ENCODE results near the gene GATB. TPM values are rescaled to one million over a fixed set of nuclear protein-coding genes. Genes with fewer than 3 reads are reported as not detected.

Gene GATB
- total and polyA plus RNA-seq, 2 of the 4 experiments (the other 2 are of a cell fraction) = 18.7 to 20.3 TPM

DNA sequence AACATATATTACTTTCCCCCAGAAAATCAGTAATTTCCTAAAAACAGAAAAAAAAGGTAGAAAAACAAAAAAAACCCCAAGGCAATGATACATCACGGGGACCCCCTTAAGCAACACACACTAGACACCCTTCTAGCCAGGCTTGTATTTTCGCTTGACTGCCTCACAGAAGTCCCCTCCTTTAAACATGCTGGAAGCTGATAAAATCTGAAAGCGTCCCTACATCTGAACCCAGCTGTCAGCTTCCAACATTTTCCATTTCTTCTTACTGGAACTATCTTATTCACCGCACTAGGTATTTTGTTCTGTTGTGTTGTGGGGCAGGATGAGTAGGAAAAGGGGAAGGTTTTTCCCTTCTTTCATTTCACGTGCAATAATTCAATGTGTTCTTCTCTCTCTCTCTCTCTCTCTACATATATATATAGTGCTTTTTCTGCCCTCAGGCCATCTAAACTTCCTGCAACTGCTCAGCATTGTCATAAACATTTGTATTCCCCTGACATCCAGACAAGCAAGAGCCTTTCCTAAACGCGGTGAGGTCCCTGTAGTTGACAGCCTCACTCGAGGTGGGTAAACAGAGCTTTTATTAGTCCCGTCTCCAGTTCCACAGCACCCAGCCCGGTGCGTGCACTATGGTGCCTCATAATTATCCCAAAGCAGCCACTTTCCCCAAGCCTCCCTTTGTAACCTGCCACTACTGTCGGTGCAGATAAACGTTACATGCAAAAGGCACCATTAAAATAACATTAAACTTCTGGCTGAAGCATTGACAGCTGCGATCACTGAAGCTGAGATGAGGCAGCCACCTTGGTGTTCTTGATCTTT lies 82.5 kb downstream of the GATB start:
- Histone ChIP-seq H3K56ac (ENCODE audit: extremely low read depth, insufficient read depth, low read length) (no peak overlapping the region), H3K4me1 (ENCODE audit: control insufficient read depth, insufficient read depth, low read length) (peaks cover 4% of the 10 kb centered on the region; the same call in 1 of the 2 replicates), H3K9me1 (ENCODE audit: insufficient read depth, low read length) (no peaks in the 10 kb centered on the region; the same call in 1 of the 2 replicates), H4K8ac (ENCODE audit: low read depth in 2 of 2, low read length in 2 of 2) (no peak overlapping the region), H3K14ac (replicated peaks; ENCODE audit: low read depth, low read length) (no peak overlapping the region), H2AK5ac (ENCODE audit: low read depth, low read length) (no peak overlapping the region), H4K91ac (ENCODE audit: insufficient read depth, low read depth, low read length) (no peak overlapping the region), H3K18ac (ENCODE audit: low read depth, low read length) (no peak overlapping the region), H3K27me3 (ENCODE audit: control insufficient read depth, insufficient read depth, low read length) (no peaks in the 10 kb centered on the region), H2AFZ (replicated peaks; ENCODE audit: low read length, poor library complexity) (no peak overlapping the region), H2BK15ac (ENCODE audit: low read depth, low read length) (no peak overlapping the region), H3K4me2 (ENCODE audit: low read depth, low read length) (no peak overlapping the region), H2BK5ac (ENCODE audit: low read depth, low read length, poor library complexity, severe bottlenecking) (no peak overlapping the region), H3K4me3 (ENCODE audit: insufficient read depth, low read depth, low read length) (no peak overlapping the region), H2BK120ac (ENCODE audit: low read depth, low read length) (no peak overlapping the region), H3K4ac (ENCODE audit: low read depth, low read length) (no peak overlapping the region), H3K27ac (ENCODE audit: insufficient read depth, low read length) (no peak overlapping the region), H3K23ac (ENCODE audit: low read depth, low read length) (no peak overlapping the region), H3K36me3 (ENCODE audit: control insufficient read depth, insufficient read depth, low read length) (no peaks in the 10 kb centered on the region), H4K5ac (ENCODE audit: low read depth, low read length) (no peak overlapping the region), H3K9ac (ENCODE audit: low read depth, low read length) (no peak overlapping the region), H2AK9ac (replicated peaks; ENCODE audit: low read depth, low read length, poor library complexity) (no peak overlapping the region), H2BK20ac (ENCODE audit: low read depth, low read length) (no peak overlapping the region), H3K79me1 (ENCODE audit: low read depth in 1 of 2, low read length in 2 of 2) (no peaks in the 10 kb centered on the region), H4K20me1 (ENCODE audit: insufficient read depth, low read length) (no peaks in the 10 kb centered on the region), H3K9me3 (ENCODE audit: control insufficient read depth, insufficient read depth, low read length) (no peaks in the 10 kb centered on the region)
- DNase-seq (no peak), ATAC-seq (ENCODE audit: low read depth) (no peak)
- 16% methylated on average over 4 of the region's 14 CpGs; no CpG with 5 or more reads in 1 of the 2 experiments for WGBS, 2 experiments (ENCODE audit: extremely low coverage in 2 of 2, insufficient read length in 1 of 2)
- no TSS peak for BruUV-seq (replicated peaks)
- in situ Hi-C loops (cut with MboI; ENCODE audit: low sequenced_read_pairs) (no loop called here), dilution Hi-C loops (cut with HindIII; ENCODE audit: low sequenced_read_pairs, unreplicated experiment) (no loop called here), intact Hi-C loops (cut with micrococcal nuclease) (no loop called here)
- TF ChIP-seq SMC3 (IDR thresholded peaks at IDR 0.05; ENCODE audit: low read depth, low read length) (no peak), FOS (IDR thresholded peaks at IDR 0.05; ENCODE audit: low read depth, low read length) (no peak), MAFK (IDR thresholded peaks at IDR 0.05; ENCODE audit: low read depth, low read length) (no peak), RCOR1 (IDR thresholded peaks at IDR 0.05; ENCODE audit: insufficient replicate concordance, low read length) (no peak), CEBPB (IDR thresholded peaks at IDR 0.05; ENCODE audit: low read depth, low read length) (no peak)
- POLR2A ChIA-PET (ENCODE audit: unreplicated experiment) = no interaction called here
- CTCF ChIA-PET = no interaction called here

All from IMR-90 (cell line).